ENCODE results near the gene ZC3H6.
"Not testable (repeated sequence)": the region's sequence is repeated elsewhere in the genome, so short reads cannot be mapped to it uniquely, and the experiment has no call there.

Gene ZC3H6

DNA sequence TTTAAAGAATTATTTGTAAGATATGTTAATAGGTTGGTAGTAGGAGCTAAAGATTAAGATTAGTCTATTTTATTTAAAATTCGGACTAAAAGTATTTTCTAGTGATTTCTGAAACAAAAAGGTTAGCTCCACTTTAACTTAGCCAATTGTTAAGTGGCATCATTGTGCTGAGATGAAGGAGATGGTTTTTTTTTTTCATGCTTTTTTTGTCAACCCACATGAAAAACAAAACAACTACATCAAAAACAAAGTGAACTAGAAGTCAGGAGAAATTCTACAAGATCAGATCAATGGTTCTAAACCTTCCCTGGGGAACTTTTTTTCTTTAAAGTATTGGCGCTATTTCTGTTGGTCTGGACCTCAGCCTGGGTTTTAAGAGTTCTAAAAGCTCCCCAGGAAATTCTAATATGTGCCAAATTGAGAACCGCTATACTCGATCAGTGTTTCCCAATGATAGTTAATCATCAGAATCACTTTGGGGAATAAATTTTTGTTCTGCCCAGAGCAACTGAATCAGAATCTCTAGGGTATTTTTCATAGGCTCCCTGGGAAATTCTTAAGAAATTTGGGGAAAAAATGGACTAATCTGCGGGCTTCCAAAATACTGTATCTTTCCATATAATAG is 2.3 kb downstream of the ZC3H6 start:
- Histone ChIP-seq H3K4me3 (ENCODE audit: insufficient read length, low read depth) (no peak overlapping the region), H3K9me3 (ENCODE audit: insufficient read depth, low read length) (no peaks in the 10 kb centered on the region), H3K27me3 (ENCODE audit: insufficient read depth, insufficient read length) (no peaks in the 10 kb centered on the region), H3K36me3 (ENCODE audit: insufficient read depth, insufficient read length, low read length) (no peaks in the 10 kb centered on the region), H3K4me1 (ENCODE audit: insufficient read depth, insufficient read length) (peaks cover 2% of the 10 kb centered on the region), H3K9ac (ENCODE audit: insufficient read length, low read depth) (no peak overlapping the region)
- DNase-seq (ENCODE audit: low read depth, low spot score): no peak
- no peak for TF ChIP-seq ZNF274 (IDR thresholded peaks at IDR 0.05; ENCODE audit: low read depth, low read length)
- no peak for TF ChIP-seq YY1 (IDR thresholded peaks at IDR 0.05; ENCODE audit: insufficient read depth, insufficient read length)
- no peak for TF ChIP-seq SUZ12 (IDR thresholded peaks at IDR 0.05; ENCODE audit: extremely low read depth, insufficient read depth, insufficient read length)

DNA sequence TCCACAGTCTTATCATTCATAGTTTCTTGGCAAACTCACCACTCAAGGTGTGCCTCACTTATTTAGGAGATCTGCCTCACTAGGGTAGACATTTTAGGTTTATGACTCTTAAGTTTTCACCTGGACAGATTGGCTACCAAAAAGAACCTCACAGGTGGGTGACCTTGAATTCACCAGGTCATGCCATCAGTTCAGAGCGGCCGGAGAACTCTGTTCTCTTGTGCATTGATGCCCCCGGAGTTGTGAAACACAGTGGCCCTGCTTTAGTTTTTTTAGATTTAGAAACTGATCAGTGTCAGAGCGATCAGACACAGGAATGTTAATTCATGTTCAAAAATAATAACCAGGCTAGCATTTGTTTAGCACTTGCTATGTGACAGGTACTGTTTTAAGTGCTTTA is 6.7 kb downstream of the ZC3H6 start:
- H3K36me3 ChIP-seq (ENCODE audit: insufficient read depth, insufficient read length, low read length); H3K4me1 ChIP-seq (ENCODE audit: insufficient read depth, insufficient read length); DNase-seq (ENCODE audit: low read depth, low spot score); H3K9me3 ChIP-seq (ENCODE audit: insufficient read depth, low read length); H3K27me3 ChIP-seq (ENCODE audit: insufficient read depth, insufficient read length); H3K4me3 ChIP-seq (ENCODE audit: insufficient read length, low read depth); H3K9ac ChIP-seq (ENCODE audit: insufficient read length, low read depth): not testable (repeated sequence)

DNA sequence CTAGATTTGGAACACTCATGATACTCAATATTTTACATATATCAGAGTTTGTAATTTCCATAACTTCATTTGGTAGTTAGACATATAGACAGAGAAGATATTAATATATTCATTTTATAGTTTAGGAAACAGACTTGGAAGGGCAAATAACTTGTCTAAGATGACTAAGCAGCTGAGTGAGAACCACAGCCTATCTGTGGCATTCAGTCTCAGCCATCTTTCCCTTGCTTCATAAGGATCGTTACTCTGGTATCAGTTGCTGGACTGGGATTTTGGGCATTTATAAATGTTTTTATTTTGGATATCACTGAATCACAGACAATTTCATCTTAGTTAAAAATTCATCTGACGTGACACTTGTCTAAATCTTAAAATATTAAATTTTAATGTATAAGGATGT is 8.1 kb downstream of the ZC3H6 start:
- H3K4me1 ChIP-seq (ENCODE audit: insufficient read depth, insufficient read length); H3K9ac ChIP-seq (ENCODE audit: insufficient read length, low read depth); H3K4me3 ChIP-seq (ENCODE audit: insufficient read length, low read depth); H3K9me3 ChIP-seq (ENCODE audit: insufficient read depth, low read length); H3K36me3 ChIP-seq (ENCODE audit: insufficient read depth, insufficient read length, low read length); DNase-seq (ENCODE audit: low read depth, low spot score); H3K27me3 ChIP-seq (ENCODE audit: insufficient read depth, insufficient read length): not testable (repeated sequence)

DNA sequence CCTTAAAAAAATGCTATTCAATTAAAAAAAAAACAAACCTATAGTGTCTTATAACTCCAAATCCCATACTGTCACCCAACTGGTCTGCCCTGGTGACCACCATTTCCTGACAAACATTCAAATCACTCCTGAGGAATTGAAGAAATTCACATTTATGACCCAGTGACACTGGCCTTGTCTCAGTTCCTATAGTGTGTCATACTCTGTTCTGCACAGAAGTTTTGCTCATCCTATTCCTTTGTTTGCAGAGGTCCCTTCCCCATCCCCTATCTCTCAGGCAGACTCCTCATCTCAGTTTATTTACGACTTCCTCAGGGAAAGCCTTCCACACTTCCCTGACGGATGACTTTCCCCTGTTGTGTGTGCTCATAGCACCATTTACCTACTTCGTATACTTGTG is 14.7 kb downstream of the ZC3H6 start:
- DNase-seq (ENCODE audit: low read depth, low spot score): no peak
- Histone ChIP-seq H3K9ac (ENCODE audit: insufficient read length, low read depth) (no peak overlapping the region), H3K4me3 (ENCODE audit: insufficient read length, low read depth) (no peak overlapping the region), H3K9me3 (ENCODE audit: insufficient read depth, low read length) (no peaks in the 10 kb centered on the region), H3K36me3 (ENCODE audit: insufficient read depth, insufficient read length, low read length) (no peaks in the 10 kb centered on the region), H3K4me1 (ENCODE audit: insufficient read depth, insufficient read length) (no peaks in the 10 kb centered on the region), H3K27me3 (ENCODE audit: insufficient read depth, insufficient read length) (no peaks in the 10 kb centered on the region)
- TF ChIP-seq SUZ12 (IDR thresholded peaks at IDR 0.05; ENCODE audit: extremely low read depth, insufficient read depth, insufficient read length) (no peak), YY1 (IDR thresholded peaks at IDR 0.05; ENCODE audit: insufficient read depth, insufficient read length) (no peak), ZNF274 (IDR thresholded peaks at IDR 0.05; ENCODE audit: low read depth, low read length) (no peak)

DNA sequence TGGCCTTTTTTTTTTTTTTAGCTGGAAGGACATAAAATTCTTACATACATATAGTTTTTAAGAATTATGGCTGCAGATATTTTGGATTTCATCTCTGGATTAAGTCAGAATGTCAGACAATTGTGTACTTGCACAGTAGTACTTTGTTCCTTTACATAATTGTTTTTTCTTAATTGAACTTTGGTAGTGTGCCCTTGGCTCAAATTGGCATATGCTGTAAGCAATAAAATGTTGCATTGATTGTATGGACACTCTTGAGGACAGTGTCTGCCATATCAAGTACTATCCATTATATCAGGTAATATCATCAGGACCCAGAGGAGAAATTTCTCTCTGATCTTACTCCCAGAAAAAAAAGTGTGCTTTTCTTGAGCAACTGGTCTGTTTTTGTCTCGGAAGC is 15.3 kb downstream of the ZC3H6 start:
- Histone ChIP-seq H3K9ac (ENCODE audit: insufficient read length, low read depth) (no peak overlapping the region), H3K36me3 (ENCODE audit: insufficient read depth, insufficient read length, low read length) (no peaks in the 10 kb centered on the region), H3K9me3 (ENCODE audit: insufficient read depth, low read length) (no peaks in the 10 kb centered on the region), H3K4me1 (ENCODE audit: insufficient read depth, insufficient read length) (no peaks in the 10 kb centered on the region), H3K4me3 (ENCODE audit: insufficient read length, low read depth) (no peak overlapping the region), H3K27me3 (ENCODE audit: insufficient read depth, insufficient read length) (no peaks in the 10 kb centered on the region)
- DNase-seq (ENCODE audit: low read depth, low spot score): no peak
- no peak for TF ChIP-seq SUZ12 (IDR thresholded peaks at IDR 0.05; ENCODE audit: extremely low read depth, insufficient read depth, insufficient read length)

DNA sequence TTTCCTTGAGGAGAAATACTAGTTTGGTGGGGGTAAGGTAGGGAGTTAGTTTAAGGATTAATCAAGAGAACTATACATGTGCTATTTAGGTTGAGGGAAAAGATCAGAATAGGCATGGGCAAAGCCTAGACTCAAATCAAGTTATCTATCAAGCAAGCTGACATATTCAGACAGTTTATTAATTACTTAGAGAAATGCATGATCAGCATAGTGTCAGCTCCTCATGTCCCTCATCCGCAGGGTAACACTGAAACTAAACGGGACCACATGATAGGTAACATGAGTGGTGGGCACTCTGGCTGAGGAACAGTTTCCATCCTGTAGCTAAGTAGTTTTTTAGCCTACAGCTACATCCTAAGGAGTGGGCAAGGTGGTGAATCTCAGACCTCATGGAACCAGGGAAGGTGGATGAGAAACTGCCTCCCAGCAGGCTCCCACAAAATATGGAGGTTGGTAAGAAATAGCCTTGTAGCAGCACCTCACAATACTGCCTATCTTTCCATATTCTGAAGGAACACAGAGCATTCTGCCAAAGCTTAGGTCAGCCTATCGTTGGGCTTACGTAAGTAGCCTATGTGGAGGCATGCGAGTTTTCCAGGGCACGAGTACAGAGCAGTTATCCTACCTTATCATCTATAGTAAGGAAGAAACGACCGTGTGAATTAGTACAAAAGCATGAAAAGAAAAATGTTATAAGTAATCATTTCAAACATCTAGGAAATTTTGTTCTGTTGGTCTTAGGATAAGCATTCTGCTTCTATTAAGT is 18.4 kb downstream of the ZC3H6 start:
- DNase-seq (ENCODE audit: low read depth, low spot score): no peak
- H3K27me3 ChIP-seq (ENCODE audit: insufficient read depth, insufficient read length): no peaks in the 10 kb centered on the region
- no peak for TF ChIP-seq SUZ12 (IDR thresholded peaks at IDR 0.05; ENCODE audit: extremely low read depth, insufficient read depth, insufficient read length)
- no peak for TF ChIP-seq YY1 (IDR thresholded peaks at IDR 0.05; ENCODE audit: insufficient read depth, insufficient read length)
- TF ChIP-seq ZNF274 (IDR thresholded peaks at IDR 0.05; ENCODE audit: low read depth, low read length): no peak
- no peaks in the 10 kb centered on the region for H3K4me1 ChIP-seq (ENCODE audit: insufficient read depth, insufficient read length)
- H3K36me3 ChIP-seq (ENCODE audit: insufficient read depth, insufficient read length, low read length): no peaks in the 10 kb centered on the region
- H3K9ac ChIP-seq (ENCODE audit: insufficient read length, low read depth): no peak overlapping the region
- no peak overlapping the region for H3K4me3 ChIP-seq (ENCODE audit: insufficient read length, low read depth)
- H3K9me3 ChIP-seq (ENCODE audit: insufficient read depth, low read length): no peaks in the 10 kb centered on the region

DNA sequence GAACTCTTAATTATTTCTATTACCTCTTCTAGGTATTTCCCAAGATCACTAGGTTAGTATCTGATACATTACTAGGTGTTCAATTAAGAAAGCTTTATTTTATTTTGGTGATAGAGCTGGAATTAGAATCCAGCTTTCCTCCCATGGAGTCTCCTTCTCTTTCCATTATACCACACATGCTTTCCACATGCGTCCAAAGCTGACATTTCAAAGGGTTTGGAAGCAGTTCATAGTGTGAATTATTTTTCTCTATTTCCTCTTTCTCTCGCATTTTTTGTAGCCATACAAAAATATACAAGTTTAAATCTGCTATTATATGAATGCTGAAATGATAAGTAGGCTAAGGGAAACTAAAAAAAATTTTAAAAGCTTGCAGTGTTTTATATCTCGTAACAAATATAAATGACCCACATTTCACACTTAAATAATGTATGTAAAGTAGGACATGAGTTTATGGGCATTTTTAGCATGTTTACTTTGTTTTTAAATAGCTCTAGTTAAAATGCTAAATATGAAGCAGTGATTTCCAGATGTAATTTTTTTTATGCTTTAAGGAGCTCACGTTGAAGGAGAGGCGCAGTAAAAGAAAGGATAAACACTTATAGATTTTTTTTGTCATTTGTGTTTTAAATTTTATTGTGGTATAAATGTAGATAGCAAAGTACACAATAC is 20.1 kb downstream of the ZC3H6 start:
- Histone ChIP-seq H3K9ac (ENCODE audit: insufficient read length, low read depth) (no peak overlapping the region), H3K4me1 (ENCODE audit: insufficient read depth, insufficient read length) (no peaks in the 10 kb centered on the region), H3K9me3 (ENCODE audit: insufficient read depth, low read length) (no peaks in the 10 kb centered on the region), H3K36me3 (ENCODE audit: insufficient read depth, insufficient read length, low read length) (no peaks in the 10 kb centered on the region), H3K27me3 (ENCODE audit: insufficient read depth, insufficient read length) (no peaks in the 10 kb centered on the region), H3K4me3 (ENCODE audit: insufficient read length, low read depth) (no peak overlapping the region)
- TF ChIP-seq SUZ12 (IDR thresholded peaks at IDR 0.05; ENCODE audit: extremely low read depth, insufficient read depth, insufficient read length): no peak
- no peak for TF ChIP-seq YY1 (IDR thresholded peaks at IDR 0.05; ENCODE audit: insufficient read depth, insufficient read length)
- no peak for TF ChIP-seq ZNF274 (IDR thresholded peaks at IDR 0.05; ENCODE audit: low read depth, low read length)
- no peak for DNase-seq (ENCODE audit: low read depth, low spot score)
